DND-41 (cell line): ENCODE measurements around the gene CYTH3.

Experiments
- CTCF ChIP-seq: IDR thresholded peaks from 2 replicates; pipeline ENCODE4 v1.5.1; 2012; ENCODE audit warnings: borderline replicate concordance, low read length, moderate library complexity, mild to moderate bottlenecking; ENCODE audit not compliant: poor library complexity, severe bottlenecking; ENCODE audit errors: extremely low read depth
- EZH2 ChIP-seq: IDR thresholded peaks from 3 replicates; pipeline ENCODE4 v1.6.1; 2012; ENCODE audit warnings: borderline replicate concordance, low read depth, mild to moderate bottlenecking, moderate library complexity, low read length, inconsistent platforms; ENCODE audit not compliant: severe bottlenecking

DNA sequence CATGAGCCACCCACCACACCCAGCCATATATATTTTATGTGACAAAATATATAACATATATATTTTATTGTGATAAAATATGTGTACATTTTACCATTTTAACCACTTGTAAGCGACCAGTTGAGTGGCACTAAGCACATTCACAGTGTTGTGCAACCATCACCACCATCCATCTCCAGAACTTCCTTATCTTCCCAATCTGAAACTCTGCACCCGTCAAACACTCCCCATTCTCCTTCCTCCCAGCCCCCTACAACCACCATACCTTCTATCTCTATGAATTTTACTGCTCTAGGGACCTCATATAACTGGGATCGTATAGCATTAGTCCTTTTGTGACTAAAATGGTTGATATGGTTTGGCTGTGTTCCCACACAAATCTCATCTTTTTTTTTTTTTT lies 20.8 kb upstream of the CYTH3 start:
- TF ChIP-seq CTCF (no peak), EZH2 (no peak)
